ENCODE results near the gene SCCPDH. TPM values are rescaled to one million over a fixed set of nuclear protein-coding genes. Genes with fewer than 3 reads are reported as not detected.

The SCCPDH gene
- total and polyA plus RNA-seq, 2 of the 13 experiments (the other 11 are each of a cell fraction or from before 2014, with no cell fraction given): 36.7 to 62.3 TPM

DNA sequence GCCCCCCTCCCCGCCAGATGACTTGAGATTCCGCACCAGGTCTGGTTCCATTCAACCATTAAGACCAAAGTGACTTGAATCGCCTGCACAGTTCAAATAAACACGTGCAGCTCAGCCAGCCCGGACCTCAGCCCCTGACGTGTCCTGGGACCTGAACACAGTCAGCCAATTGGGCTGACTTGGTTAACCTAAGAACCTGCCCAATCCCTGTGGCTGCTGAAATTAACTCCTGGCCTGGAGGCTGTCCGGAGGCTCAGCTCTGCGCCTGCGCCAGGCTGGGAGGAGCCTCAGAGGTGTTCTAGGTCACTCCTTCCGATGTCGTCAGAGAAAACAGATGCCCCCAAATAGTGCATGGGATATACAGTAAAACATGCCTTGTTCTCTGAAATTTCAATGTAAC is 73.4 kb downstream of the SCCPDH start:
- no peaks in the 10 kb centered on the region for H3K36me3 ChIP-seq (replicated peaks in 1 of 2; ENCODE audit: control insufficient read depth in 1 of 2, insufficient read depth in 2 of 2, low read length in 2 of 2)
- in situ Hi-C loops (cut with HindIII; ENCODE audit: extremely low pct_ligation_motif_present, low pct_unique_long_range_greater_than_20kb) (no loop called here), intact Hi-C loops (cut with micrococcal nuclease; ENCODE audit: unreplicated experiment) (no loop called here)
- BruUV-seq (replicated peaks): no TSS peak
- no peaks in the 10 kb centered on the region; the same call in 1 of the 2 replicates for H4K20me1 ChIP-seq (ENCODE audit: insufficient read depth, low read length)
- TF ChIP-seq, protein P1, sequence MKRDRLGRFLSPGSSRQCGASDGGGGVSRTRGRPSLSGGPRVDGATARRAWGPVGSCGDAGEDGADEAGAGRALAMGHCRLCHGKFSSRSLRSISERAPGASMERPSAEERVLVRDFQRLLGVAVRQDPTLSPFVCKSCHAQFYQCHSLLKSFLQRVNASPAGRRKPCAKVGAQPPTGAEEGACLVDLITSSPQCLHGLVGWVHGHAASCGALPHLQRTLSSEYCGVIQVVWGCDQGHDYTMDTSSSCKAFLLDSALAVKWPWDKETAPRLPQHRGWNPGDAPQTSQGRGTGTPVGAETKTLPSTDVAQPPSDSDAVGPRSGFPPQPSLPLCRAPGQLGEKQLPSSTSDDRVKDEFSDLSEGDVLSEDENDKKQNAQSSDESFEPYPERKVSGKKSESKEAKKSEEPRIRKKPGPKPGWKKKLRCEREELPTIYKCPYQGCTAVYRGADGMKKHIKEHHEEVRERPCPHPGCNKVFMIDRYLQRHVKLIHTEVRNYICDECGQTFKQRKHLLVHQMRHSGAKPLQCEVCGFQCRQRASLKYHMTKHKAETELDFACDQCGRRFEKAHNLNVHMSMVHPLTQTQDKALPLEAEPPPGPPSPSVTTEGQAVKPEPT (CRISPR knock-in tag; IDR thresholded peaks at IDR 0.05; ENCODE audit: low read depth): no peak
- TF ChIP-seq ZNF687 (CRISPR knock-in tag; IDR thresholded peaks at IDR 0.05): peak; percentile 52; the same call in 1 of the 2 replicates
- no peak for TF ChIP-seq ZNF710 (CRISPR knock-in tag; IDR thresholded peaks at IDR 0.05; ENCODE audit: borderline replicate concordance)
- no peak for TF ChIP-seq ZBTB38 (CRISPR knock-in tag; IDR thresholded peaks at IDR 0.05)
- no peak for TF ChIP-seq REL (CRISPR knock-in tag; conservative IDR thresholded peaks at IDR 0.05)
- 0 out of 2 replicates have a peak, but pooled peaks have one; percentile 21 for TF ChIP-seq BHLHE40 (IDR thresholded peaks at IDR 0.05; ENCODE audit: low read length)
- TF ChIP-seq NFYB (CRISPR knock-in tag; IDR thresholded peaks at IDR 0.05): peak; percentile 63
- no peak for TF ChIP-seq ZSCAN25 (CRISPR knock-in tag; IDR thresholded peaks at IDR 0.05)
- TF ChIP-seq, protein P2, sequence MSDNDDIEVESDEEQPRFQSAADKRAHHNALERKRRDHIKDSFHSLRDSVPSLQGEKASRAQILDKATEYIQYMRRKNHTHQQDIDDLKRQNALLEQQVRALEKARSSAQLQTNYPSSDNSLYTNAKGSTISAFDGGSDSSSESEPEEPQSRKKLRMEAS (IDR thresholded peaks at IDR 0.05): peak; percentile 42; the same call in 1 of the 2 replicates
- TF ChIP-seq NFYC (CRISPR knock-in tag; IDR thresholded peaks at IDR 0.05): 0 out of 2 replicates have a peak, but pooled peaks have one; percentile 23
- TF ChIP-seq SNAI1 (CRISPR knock-in tag; IDR thresholded peaks at IDR 0.05; ENCODE audit: borderline replicate concordance): no peak
- peaks cover 65% of the 10 kb centered on the region for H3K4me1 ChIP-seq (ENCODE audit: insufficient read depth, low read length)
- H3K9me3 ChIP-seq (ENCODE audit: low read length): no peaks in the 10 kb centered on the region
- no peaks in the 10 kb centered on the region for H3K79me2 ChIP-seq (ENCODE audit: insufficient read depth, low read length)
- peak; percentile 58 for DNase-seq (ENCODE audit: low spot score)
- H3K27ac ChIP-seq (ENCODE audit: extremely low read length, insufficient read depth, low read length): no peak overlapping the region
- ChIA-PET CTCF (ENCODE audit: low intra/inter-chr PET ratio, low total read pairs) (no interaction called here), POLR2A (no interaction called here)
- peak; percentile 52 for ATAC-seq
- peak overlapping the region in 1 of 3 experiments; percentile 25; a peak in 2 of 6 replicates for H3K4me3 ChIP-seq (replicated peaks in 1 of 3; ENCODE audit: insufficient read depth in 1 of 3, low read depth in 2 of 3, low read length in 3 of 3)
- H3K4me2 ChIP-seq (ENCODE audit: low read depth, low read length): peak overlapping the region; percentile 44
- 50% methylated on average over 7 of the region's 11 CpGs for WGBS (ENCODE audit: low lambda C conversion rate)
- peaks cover 3 to 49% of the 10 kb centered on the region in 2 experiments; a peak in 4 of 5 replicates for H3K27me3 ChIP-seq (ENCODE audit: control insufficient read depth in 1 of 2, insufficient read depth in 2 of 2, low read length in 2 of 2)
- FAIRE-seq: no peak
- H2AFZ ChIP-seq (ENCODE audit: low read length): no peak overlapping the region
- H3K9ac ChIP-seq (ENCODE audit: insufficient read depth, low read depth, low read length): no peak overlapping the region

Data from HepG2 (cell line).